HEK293 (cell line): Measurements from ENCODE around the gene SH3BP2.

Source experiments
- GFI1B ChIP-seq: fragments of 450-650 bp; formaldehyde crosslinking; IDR thresholded peaks from 2 replicates; pipeline ENCODE4 v1.5.1; 2016; ENCODE audit warnings: missing biosample characterization, missing genetic modification characterization
- HOXD13 ChIP-seq: sonication (generic); formaldehyde crosslinking; IDR thresholded peaks from 2 replicates; pipeline ENCODE4 v1.8.0; 2022; ENCODE audit warnings: missing genetic modification reagents, borderline replicate concordance
- KLF1 ChIP-seq: fragments of 450-650 bp; formaldehyde crosslinking; IDR thresholded peaks from 2 replicates; pipeline ENCODE4 v1.5.1; 2016; ENCODE audit warnings: missing biosample characterization, missing genetic modification characterization
- OSR2 ChIP-seq: fragments of 450-650 bp; formaldehyde crosslinking; IDR thresholded peaks from 2 replicates; pipeline ENCODE4 v1.5.1; 2016; ENCODE audit warnings: missing biosample characterization, missing genetic modification characterization
- SP7 ChIP-seq: fragments of 450-650 bp; formaldehyde crosslinking; IDR thresholded peaks from 2 replicates; pipeline ENCODE4 v1.5.1; 2016; ENCODE audit warnings: missing biosample characterization, missing genetic modification characterization
- ZFP3 ChIP-seq: fragments of 450-650 bp; formaldehyde crosslinking; IDR thresholded peaks from 2 replicates; pipeline ENCODE4 v1.5.1; 2016; ENCODE audit warnings: low read depth, missing biosample characterization, missing genetic modification characterization
- ZFP41 ChIP-seq: fragments of 450-650 bp; formaldehyde crosslinking; IDR thresholded peaks from 2 replicates; pipeline ENCODE4 v1.5.1; 2016; ENCODE audit warnings: missing biosample characterization, missing genetic modification characterization, borderline replicate concordance
- ZNF114 ChIP-seq: fragments of 450-650 bp; formaldehyde crosslinking; IDR thresholded peaks from 2 replicates; pipeline ENCODE4 v1.5.0; 2017; ENCODE audit warnings: missing biosample characterization, missing genetic modification characterization
- ZNF140 ChIP-seq: fragments of 450-650 bp; formaldehyde crosslinking; IDR thresholded peaks from 2 replicates; pipeline ENCODE4 v1.5.1; 2016; ENCODE audit warnings: missing biosample characterization, missing genetic modification characterization
- ZNF16 ChIP-seq: fragments of 450-650 bp; formaldehyde crosslinking; IDR thresholded peaks from 2 replicates; pipeline ENCODE4 v1.5.1; 2016; ENCODE audit warnings: low read depth, missing biosample characterization, missing genetic modification characterization
- ZNF223 ChIP-seq: fragments of 450-650 bp; formaldehyde crosslinking; IDR thresholded peaks from 2 replicates; pipeline ENCODE4 v1.5.1; 2016; ENCODE audit warnings: missing biosample characterization, missing genetic modification characterization
- ZNF24 ChIP-seq: fragments of 450-650 bp; formaldehyde crosslinking; IDR thresholded peaks from 2 replicates; pipeline ENCODE4 v1.5.1; 2016; ENCODE audit warnings: missing biosample characterization, missing genetic modification characterization
- ZNF274 ChIP-seq, 2 experiments: fragments of 200-500 bp in 1 of 2; fragments of 450-650 bp in 1 of 2; sonication (Bioruptor generic) in 1 of 2; formaldehyde crosslinking in 1 of 2; IDR thresholded peaks; 2 replicates each; pipeline versions ENCODE4 v1.5.1 to v1.6.1; 2014 to 2016; ENCODE audit warnings: borderline replicate concordance in 1 of 2, inconsistent platforms in 1 of 2, low read length in 1 of 2, missing biosample characterization in 1 of 2, missing genetic modification characterization in 1 of 2
- ZNF335 ChIP-seq: fragments of 450-650 bp; formaldehyde crosslinking; conservative IDR thresholded peaks from 2 replicates; pipeline ENCODE4 v1.5.1; 2016; ENCODE audit warnings: missing biosample characterization, missing genetic modification characterization
- ZNF404 ChIP-seq: fragments of 450-650 bp; formaldehyde crosslinking; IDR thresholded peaks from 2 replicates; pipeline ENCODE4 v1.5.1; 2017; ENCODE audit warnings: missing biosample characterization, missing genetic modification characterization
- ZNF596 ChIP-seq: fragments of 450-650 bp; IDR thresholded peaks from 2 replicates; pipeline ENCODE4 v1.5.0; 2018; ENCODE audit warnings: missing biosample characterization, mild to moderate bottlenecking, missing genetic modification characterization, moderate library complexity
- ZNF654 ChIP-seq: fragments of 450-650 bp; formaldehyde crosslinking; IDR thresholded peaks from 2 replicates; pipeline ENCODE4 v1.5.1; 2016; ENCODE audit warnings: low read depth, missing biosample characterization, missing genetic modification characterization
- ZNF837 ChIP-seq: fragments of 450-650 bp; formaldehyde crosslinking; IDR thresholded peaks from 2 replicates; pipeline ENCODE4 v1.5.1; 2016; ENCODE audit warnings: missing biosample characterization, missing genetic modification characterization
- ZXDB ChIP-seq: fragments of 450-650 bp; formaldehyde crosslinking; IDR thresholded peaks from 2 replicates; pipeline ENCODE4 v1.5.1; 2016; ENCODE audit warnings: missing biosample characterization, missing genetic modification characterization
- TF ChIP-seq, protein P1 (sequence below): fragments of 450-650 bp; formaldehyde crosslinking; IDR thresholded peaks from 2 replicates; pipeline ENCODE4 v1.5.1; 2016; ENCODE audit warnings: missing biosample characterization, missing genetic modification characterization
- TF ChIP-seq, protein P2 (sequence below): fragments of 450-650 bp; formaldehyde crosslinking; IDR thresholded peaks from 2 replicates; pipeline ENCODE4 v1.5.1; 2017; ENCODE audit warnings: missing biosample characterization, missing genetic modification characterization
- TF ChIP-seq, protein P3 (sequence below): fragments of 450-650 bp; formaldehyde crosslinking; IDR thresholded peaks from 2 replicates; pipeline ENCODE4 v1.5.1; 2017; ENCODE audit warnings: missing biosample characterization, missing genetic modification characterization
- TF ChIP-seq, protein P4 (sequence below): fragments of 450-650 bp; formaldehyde crosslinking; IDR thresholded peaks from 2 replicates; pipeline ENCODE4 v1.5.0; 2017; ENCODE audit warnings: missing biosample characterization, missing genetic modification characterization, borderline replicate concordance
- TF ChIP-seq, protein P5 (sequence below): fragments of 450-650 bp; formaldehyde crosslinking; conservative IDR thresholded peaks from 2 replicates; pipeline ENCODE4 v1.5.1; 2016; ENCODE audit warnings: low read depth, missing biosample characterization, missing genetic modification characterization
- TF ChIP-seq, protein P6 (sequence below): fragments of 450-650 bp; formaldehyde crosslinking; IDR thresholded peaks from 2 replicates; pipeline ENCODE4 v1.5.1; 2016; ENCODE audit warnings: missing biosample characterization, missing genetic modification characterization

Gene SH3BP2

DNA sequence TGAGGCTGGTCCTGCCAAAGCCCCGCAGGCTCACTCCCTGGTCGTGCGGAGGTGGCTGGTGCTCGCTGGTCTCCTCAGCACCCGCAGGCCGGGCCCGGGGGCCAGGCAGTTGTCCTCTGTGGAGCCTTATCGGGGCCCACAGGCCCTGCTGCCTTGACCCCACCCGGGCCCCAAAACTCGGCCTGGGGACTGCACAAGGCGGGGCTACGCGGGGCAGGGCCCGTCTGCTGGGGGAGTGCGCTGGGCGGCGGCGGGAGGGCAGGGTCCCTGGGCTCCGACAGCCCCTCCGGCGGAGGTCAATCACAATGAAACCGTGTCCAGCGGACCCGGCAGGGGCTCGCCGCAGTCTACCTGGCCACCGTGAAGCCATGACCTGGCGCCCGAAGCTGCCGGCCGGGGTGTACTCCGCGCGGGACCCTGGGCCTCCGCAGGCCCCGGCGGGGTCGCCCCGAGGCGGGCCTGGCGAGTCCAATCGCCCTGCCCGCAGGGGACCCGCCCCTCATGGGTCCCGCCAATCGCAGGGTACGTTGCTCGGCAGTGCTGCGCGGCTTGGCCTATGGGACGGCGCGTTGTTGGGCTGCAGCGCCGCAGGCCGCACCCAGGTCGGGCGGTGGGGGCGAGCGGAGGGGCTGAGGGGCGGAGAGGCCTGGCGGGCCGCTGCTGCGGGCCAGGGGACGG lies 50.5 kb downstream of the SH3BP2 start, which contains the start of gene ADD1 (continued):
- TF ChIP-seq GFI1B (tag by site-specific recombination) (no peak), KLF1 (tag by site-specific recombination) (peak; percentile 76), ZNF140 (tag by site-specific recombination) (no peak), ZXDB (tag by site-specific recombination) (peak; percentile 86), HOXD13 (CRISPR knock-in tag) (no peak), ZFP3 (tag by site-specific recombination) (no peak), SP7 (tag by site-specific recombination) (peak; percentile 60; the same call in 1 of the 2 replicates), ZFP41 (tag by site-specific recombination) (no peak), ZNF654 (no peak), ZNF837 (tag by site-specific recombination) (no peak), ZNF24 (tag by site-specific recombination) (no peak), ZNF16 (no peak), ZNF404 (tag by site-specific recombination) (no peak), ZNF274 (IDR thresholded peaks at IDR 0.05; ENCODE audit: low read length) (no peak), ZNF274 (tag by site-specific recombination; IDR thresholded peaks at IDR 0.05; ENCODE audit: borderline replicate concordance) (no peak), OSR2 (no peak), ZNF335 (peak; percentile 90), ZNF223 (no peak), ZNF114 (tag by site-specific recombination) (no peak), ZNF596 (tag by site-specific recombination) (no peak)
- TF ChIP-seq, protein P1, sequence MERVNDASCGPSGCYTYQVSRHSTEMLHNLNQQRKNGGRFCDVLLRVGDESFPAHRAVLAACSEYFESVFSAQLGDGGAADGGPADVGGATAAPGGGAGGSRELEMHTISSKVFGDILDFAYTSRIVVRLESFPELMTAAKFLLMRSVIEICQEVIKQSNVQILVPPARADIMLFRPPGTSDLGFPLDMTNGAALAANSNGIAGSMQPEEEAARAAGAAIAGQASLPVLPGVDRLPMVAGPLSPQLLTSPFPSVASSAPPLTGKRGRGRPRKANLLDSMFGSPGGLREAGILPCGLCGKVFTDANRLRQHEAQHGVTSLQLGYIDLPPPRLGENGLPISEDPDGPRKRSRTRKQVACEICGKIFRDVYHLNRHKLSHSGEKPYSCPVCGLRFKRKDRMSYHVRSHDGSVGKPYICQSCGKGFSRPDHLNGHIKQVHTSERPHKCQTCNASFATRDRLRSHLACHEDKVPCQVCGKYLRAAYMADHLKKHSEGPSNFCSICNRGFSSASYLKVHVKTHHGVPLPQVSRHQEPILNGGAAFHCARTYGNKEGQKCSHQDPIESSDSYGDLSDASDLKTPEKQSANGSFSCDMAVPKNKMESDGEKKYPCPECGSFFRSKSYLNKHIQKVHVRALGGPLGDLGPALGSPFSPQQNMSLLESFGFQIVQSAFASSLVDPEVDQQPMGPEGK (tag by site-specific recombination), result peak; percentile 71
- TF ChIP-seq, protein P2, sequence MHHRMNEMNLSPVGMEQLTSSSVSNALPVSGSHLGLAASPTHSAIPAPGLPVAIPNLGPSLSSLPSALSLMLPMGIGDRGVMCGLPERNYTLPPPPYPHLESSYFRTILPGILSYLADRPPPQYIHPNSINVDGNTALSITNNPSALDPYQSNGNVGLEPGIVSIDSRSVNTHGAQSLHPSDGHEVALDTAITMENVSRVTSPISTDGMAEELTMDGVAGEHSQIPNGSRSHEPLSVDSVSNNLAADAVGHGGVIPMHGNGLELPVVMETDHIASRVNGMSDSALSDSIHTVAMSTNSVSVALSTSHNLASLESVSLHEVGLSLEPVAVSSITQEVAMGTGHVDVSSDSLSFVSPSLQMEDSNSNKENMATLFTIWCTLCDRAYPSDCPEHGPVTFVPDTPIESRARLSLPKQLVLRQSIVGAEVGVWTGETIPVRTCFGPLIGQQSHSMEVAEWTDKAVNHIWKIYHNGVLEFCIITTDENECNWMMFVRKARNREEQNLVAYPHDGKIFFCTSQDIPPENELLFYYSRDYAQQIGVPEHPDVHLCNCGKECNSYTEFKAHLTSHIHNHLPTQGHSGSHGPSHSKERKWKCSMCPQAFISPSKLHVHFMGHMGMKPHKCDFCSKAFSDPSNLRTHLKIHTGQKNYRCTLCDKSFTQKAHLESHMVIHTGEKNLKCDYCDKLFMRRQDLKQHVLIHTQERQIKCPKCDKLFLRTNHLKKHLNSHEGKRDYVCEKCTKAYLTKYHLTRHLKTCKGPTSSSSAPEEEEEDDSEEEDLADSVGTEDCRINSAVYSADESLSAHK, result no peak
- TF ChIP-seq, protein P3, sequence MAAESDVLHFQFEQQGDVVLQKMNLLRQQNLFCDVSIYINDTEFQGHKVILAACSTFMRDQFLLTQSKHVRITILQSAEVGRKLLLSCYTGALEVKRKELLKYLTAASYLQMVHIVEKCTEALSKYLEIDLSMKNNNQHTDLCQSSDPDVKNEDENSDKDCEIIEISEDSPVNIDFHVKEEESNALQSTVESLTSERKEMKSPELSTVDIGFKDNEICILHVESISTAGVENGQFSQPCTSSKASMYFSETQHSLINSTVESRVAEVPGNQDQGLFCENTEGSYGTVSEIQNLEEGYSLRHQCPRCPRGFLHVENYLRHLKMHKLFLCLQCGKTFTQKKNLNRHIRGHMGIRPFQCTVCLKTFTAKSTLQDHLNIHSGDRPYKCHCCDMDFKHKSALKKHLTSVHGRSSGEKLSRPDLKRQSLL (tag by site-specific recombination), result peak; percentile 24; the same call in 1 of the 2 replicates
- TF ChIP-seq, protein P4, sequence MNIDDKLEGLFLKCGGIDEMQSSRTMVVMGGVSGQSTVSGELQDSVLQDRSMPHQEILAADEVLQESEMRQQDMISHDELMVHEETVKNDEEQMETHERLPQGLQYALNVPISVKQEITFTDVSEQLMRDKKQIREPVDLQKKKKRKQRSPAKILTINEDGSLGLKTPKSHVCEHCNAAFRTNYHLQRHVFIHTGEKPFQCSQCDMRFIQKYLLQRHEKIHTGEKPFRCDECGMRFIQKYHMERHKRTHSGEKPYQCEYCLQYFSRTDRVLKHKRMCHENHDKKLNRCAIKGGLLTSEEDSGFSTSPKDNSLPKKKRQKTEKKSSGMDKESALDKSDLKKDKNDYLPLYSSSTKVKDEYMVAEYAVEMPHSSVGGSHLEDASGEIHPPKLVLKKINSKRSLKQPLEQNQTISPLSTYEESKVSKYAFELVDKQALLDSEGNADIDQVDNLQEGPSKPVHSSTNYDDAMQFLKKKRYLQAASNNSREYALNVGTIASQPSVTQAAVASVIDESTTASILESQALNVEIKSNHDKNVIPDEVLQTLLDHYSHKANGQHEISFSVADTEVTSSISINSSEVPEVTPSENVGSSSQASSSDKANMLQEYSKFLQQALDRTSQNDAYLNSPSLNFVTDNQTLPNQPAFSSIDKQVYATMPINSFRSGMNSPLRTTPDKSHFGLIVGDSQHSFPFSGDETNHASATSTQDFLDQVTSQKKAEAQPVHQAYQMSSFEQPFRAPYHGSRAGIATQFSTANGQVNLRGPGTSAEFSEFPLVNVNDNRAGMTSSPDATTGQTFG (tag by site-specific recombination), result no peak
- TF ChIP-seq, protein P5, sequence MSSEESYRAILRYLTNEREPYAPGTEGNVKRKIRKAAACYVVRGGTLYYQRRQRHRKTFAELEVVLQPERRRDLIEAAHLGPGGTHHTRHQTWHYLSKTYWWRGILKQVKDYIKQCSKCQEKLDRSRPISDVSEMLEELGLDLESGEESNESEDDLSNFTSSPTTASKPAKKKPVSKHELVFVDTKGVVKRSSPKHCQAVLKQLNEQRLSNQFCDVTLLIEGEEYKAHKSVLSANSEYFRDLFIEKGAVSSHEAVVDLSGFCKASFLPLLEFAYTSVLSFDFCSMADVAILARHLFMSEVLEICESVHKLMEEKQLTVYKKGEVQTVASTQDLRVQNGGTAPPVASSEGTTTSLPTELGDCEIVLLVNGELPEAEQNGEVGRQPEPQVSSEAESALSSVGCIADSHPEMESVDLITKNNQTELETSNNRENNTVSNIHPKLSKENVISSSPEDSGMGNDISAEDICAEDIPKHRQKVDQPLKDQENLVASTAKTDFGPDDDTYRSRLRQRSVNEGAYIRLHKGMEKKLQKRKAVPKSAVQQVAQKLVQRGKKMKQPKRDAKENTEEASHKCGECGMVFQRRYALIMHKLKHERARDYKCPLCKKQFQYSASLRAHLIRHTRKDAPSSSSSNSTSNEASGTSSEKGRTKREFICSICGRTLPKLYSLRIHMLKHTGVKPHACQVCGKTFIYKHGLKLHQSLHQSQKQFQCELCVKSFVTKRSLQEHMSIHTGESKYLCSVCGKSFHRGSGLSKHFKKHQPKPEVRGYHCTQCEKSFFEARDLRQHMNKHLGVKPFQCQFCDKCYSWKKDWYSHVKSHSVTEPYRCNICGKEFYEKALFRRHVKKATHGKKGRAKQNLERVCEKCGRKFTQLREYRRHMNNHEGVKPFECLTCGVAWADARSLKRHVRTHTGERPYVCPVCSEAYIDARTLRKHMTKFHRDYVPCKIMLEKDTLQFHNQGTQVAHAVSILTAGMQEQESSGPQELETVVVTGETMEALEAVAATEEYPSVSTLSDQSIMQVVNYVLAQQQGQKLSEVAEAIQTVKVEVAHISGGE, result no peak; the same call in 1 of the 2 replicates
- TF ChIP-seq, protein P6, sequence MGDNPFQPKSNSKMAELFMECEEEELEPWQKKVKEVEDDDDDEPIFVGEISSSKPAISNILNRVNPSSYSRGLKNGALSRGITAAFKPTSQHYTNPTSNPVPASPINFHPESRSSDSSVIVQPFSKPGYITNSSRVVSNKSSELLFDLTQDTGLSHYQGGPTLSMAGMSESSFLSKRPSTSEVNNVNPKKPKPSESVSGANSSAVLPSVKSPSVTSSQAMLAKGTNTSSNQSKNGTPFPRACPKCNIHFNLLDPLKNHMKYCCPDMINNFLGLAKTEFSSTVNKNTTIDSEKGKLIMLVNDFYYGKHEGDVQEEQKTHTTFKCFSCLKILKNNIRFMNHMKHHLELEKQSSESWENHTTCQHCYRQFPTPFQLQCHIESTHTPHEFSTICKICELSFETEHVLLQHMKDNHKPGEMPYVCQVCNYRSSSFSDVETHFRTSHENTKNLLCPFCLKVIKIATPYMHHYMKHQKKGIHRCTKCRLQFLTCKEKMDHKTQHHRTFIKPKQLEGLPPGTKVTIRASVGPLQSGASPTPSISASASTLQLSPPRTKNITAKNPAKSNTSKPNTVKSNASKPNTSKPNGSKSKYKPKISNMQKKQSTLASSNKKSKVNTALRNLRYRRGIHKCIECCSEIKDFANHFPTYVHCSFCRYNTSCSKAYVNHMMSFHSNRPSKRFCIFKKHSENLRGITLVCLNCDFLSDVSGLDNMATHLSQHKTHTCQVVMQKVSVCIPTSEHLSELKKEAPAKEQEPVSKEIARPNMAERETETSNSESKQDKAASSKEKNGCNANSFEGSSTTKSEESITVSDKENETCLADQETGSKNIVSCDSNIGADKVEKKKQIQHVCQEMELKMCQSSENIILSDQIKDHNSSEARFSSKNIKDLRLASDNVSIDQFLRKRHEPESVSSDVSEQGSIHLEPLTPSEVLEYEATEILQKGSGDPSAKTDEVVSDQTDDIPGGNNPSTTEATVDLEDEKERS (tag by site-specific recombination), result no peak
